Nephron (organoid): ENCODE measurements around the gene GSK3A.
A peak's percentile ranks its signal among the peaks of the same experiment; 100 is the strongest.

Experiments
- H3K27ac Mint-ChIP-seq, 3 experiments: 2 replicates each; pipeline ENCODE4 v1.8.0; 2020; ENCODE audit warnings: mixed read lengths in 3 of 3, mild to moderate bottlenecking in 2 of 3, moderate library complexity in 1 of 3
- H3K27me3 Mint-ChIP-seq: 2 replicates; pipeline ENCODE4 v1.8.0; 2021; ENCODE audit warnings: low read depth, mild to moderate bottlenecking, moderate library complexity, mixed read lengths
- H3K36me3 Mint-ChIP-seq: 2 replicates; pipeline ENCODE4 v1.8.0; 2020; ENCODE audit warnings: low read depth, mixed read lengths
- H3K4me1 Mint-ChIP-seq: 2 replicates; pipeline ENCODE4 v1.8.0; 2020; ENCODE audit warnings: mixed read lengths
- H3K4me3 Mint-ChIP-seq, 3 experiments: 2 replicates each; pipeline ENCODE4 v1.8.0; 2020; ENCODE audit warnings: mild to moderate bottlenecking in 3 of 3, mixed read lengths in 3 of 3, moderate library complexity in 2 of 3
- H3K9me3 Mint-ChIP-seq: 2 replicates; pipeline ENCODE4 v1.8.0; 2020; ENCODE audit warnings: mixed read lengths
- CTCF ChIP-seq, 3 experiments: fragments of 200-600 bp; sonication (generic); IDR thresholded peaks; one replicate each; pipeline ENCODE4 v1.5.0; 2021; ENCODE audit warnings: antibody characterized with exemption in 3 of 3; ENCODE audit not compliant: unreplicated experiment in 3 of 3

GSK3A gene

GRCh38 chr19:42242512-42243409 lies at the start of gene GSK3A:
GSK3A (minus strand) TSS chr19:42242602; CDS start chr19:42242465, 137 bp downstream.
- TF ChIP-seq CTCF (IDR thresholded peaks at IDR 0.05; ENCODE audit: unreplicated experiment in 3 of 3), result no peak
- no peaks in the 10 kb centered on the region for H3K9me3 Mint-ChIP-seq
- H3K27me3 Mint-ChIP-seq, result no peaks in the 10 kb centered on the region
- peak within 1 kb of the TSS; percentile 67 to 92 (median 85) for H3K27ac Mint-ChIP-seq
- peaks cover 40% of the 10 kb centered on the region for H3K4me1 Mint-ChIP-seq
- peak within 1 kb of the TSS; percentile 92 for H3K4me3 Mint-ChIP-seq
- peaks cover 18% of the 10 kb centered on the region for H3K36me3 Mint-ChIP-seq

GRCh38 chr19:42291435-42291810 lies 49.0 kb upstream of the GSK3A start:
- TF ChIP-seq CTCF (IDR thresholded peaks at IDR 0.05; ENCODE audit: unreplicated experiment in 3 of 3), result no peak
- Mint-ChIP-seq H3K4me3 (peak overlapping the region in 2 of 3 experiments; percentile 53 to 57), H3K36me3 (peaks cover 26% of the 10 kb centered on the region), H3K4me1 (peaks cover 14% of the 10 kb centered on the region), H3K9me3 (no peaks in the 10 kb centered on the region), H3K27me3 (no peaks in the 10 kb centered on the region), H3K27ac (peak overlapping the region; percentile 30 to 80 (median 37))

DNA sequence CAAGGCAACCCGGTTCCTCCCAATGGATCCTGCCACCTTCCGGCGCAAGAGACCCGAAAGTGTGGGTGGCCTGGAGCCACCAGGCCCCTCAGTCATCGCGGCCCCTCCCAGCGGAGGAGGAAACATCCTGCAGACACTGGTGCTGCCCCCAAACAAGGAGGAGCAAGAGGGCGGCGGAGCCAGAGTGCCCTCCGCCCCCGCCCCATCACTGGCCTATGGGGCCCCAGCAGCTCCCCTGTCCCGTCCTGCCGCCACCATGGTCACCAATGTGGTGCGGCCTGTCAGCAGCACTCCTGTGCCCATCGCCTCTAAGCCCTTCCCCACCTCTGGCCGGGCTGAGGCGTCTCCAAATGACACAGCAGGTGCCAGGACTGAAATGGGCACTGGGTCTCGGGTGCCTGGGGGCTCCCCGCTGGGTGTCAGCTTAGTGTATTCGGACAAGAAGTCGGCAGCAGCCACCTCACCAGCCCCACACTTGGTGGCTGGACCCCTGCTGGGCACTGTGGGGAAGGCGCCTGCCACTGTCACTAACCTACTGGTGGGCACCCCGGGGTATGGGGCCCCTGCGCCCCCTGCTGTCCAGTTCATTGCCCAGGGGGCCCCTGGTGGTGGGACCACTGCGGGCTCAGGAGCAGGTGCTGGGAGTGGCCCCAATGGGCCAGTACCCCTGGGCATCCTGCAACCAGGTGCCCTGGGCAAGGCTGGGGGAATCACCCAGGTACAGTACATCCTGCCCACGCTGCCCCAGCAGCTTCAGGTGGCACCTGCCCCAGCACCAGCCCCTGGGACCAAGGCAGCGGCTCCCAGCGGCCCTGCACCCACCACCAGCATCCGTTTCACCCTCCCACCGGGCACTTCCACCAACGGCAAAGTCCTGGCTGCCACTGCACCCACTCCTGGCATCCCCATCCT lies 48.4 kb upstream of the GSK3A start:
- peaks cover 25% of the 10 kb centered on the region for H3K36me3 Mint-ChIP-seq
- H3K9me3 Mint-ChIP-seq, result no peaks in the 10 kb centered on the region
- peak overlapping the region; percentile 30 to 80 (median 37) for H3K27ac Mint-ChIP-seq
- H3K4me1 Mint-ChIP-seq, result peaks cover 20% of the 10 kb centered on the region
- H3K4me3 Mint-ChIP-seq, result peak overlapping the region in 2 of 3 experiments; percentile 53 to 57
- no peaks in the 10 kb centered on the region for H3K27me3 Mint-ChIP-seq
- TF ChIP-seq CTCF (IDR thresholded peaks at IDR 0.05; ENCODE audit: unreplicated experiment in 3 of 3), result peak; percentile 38 to 45 (median 41)

DNA sequence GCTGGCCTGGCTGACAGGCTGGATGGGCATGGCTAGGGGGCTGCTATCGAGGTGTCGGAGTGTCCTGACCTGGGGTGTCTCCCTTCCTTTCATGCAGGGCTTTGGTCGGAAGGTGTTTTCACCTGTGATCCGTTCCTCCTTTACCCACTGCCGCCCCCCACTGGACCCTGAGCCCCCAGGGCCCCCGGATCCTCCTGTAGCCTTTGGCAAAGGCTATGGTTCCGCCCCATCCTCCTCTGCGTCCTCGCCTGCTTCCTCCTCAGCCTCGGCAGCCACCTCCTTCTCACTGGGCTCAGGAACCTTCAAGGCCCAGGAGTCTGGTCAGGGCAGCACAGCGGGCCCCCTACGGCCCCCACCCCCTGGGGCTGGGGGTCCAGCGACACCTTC lies 47.7 kb upstream of the GSK3A start:
- Mint-ChIP-seq H3K36me3 (peaks cover 22% of the 10 kb centered on the region), H3K9me3 (no peaks in the 10 kb centered on the region), H3K27me3 (no peaks in the 10 kb centered on the region), H3K4me3 (no peak overlapping the region), H3K4me1 (peaks cover 24% of the 10 kb centered on the region), H3K27ac (no peak overlapping the region)
- TF ChIP-seq CTCF (IDR thresholded peaks at IDR 0.05; ENCODE audit: unreplicated experiment in 3 of 3), result no peak

DNA sequence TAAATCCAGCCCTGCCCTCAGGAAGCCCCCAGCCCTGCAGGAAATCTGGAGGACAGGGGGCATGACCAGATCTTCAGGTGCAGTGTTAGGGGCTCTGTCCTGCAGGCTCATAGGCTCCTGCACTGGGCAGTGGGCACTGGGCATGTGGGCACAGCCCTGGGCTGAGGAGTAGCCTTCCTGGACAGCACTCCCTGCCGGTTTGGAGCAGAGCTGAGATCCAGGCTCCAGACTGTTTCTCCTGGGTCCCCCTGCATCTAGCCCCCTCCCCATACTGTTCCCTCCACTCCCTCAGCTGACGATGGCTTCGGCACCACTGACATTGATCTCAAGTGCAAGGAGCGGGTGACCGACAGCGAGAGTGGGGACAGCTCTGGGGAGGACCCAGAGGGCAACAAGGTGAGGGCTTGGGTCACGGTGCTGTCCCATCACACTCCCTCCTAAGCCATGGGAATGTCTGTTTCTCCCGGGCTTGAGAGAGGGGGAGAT lies 47.2 kb upstream of the GSK3A start:
- H3K27me3 Mint-ChIP-seq, result peaks cover 4% of the 10 kb centered on the region
- peaks cover 22% of the 10 kb centered on the region for H3K36me3 Mint-ChIP-seq
- no peaks in the 10 kb centered on the region for H3K9me3 Mint-ChIP-seq
- H3K27ac Mint-ChIP-seq, result no peak overlapping the region
- peaks cover 29% of the 10 kb centered on the region for H3K4me1 Mint-ChIP-seq
- no peak overlapping the region for H3K4me3 Mint-ChIP-seq
- no peak for TF ChIP-seq CTCF (IDR thresholded peaks at IDR 0.05; ENCODE audit: unreplicated experiment in 3 of 3)
